ENCODE results near the gene COX14. TPM values are rescaled to one million over a fixed set of nuclear protein-coding genes. Genes with fewer than 3 reads are reported as not detected.

Gene COX14
- total RNA-seq, 1 donor from 2014 or later: 243 TPM

GRCh38 chr12:50103767-50104321, 8.2 kb upstream of the COX14 start, which contains the start of gene GPD1:
Gene GPD1, plus strand, starts transcription at chr12:50104008. Its CDS starts 43 bp downstream, at chr12:50104051.
- DNase-seq (peak; percentile 83), ATAC-seq (ENCODE audit: poor library complexity) (peak; percentile 90)
- intact Hi-C loops (cut with DNase I): no loop called here

- DNase-seq: peak; percentile 69
- intact Hi-C loops (cut with DNase I): no loop called here
- ATAC-seq (ENCODE audit: poor library complexity): peak; percentile 28
Measured at GRCh38 chr12:50104417-50105366, 7.3 kb upstream of the COX14 start.

GRCh38 chr12:50105913-50106450, 6.1 kb upstream of the COX14 start:
- ATAC-seq (ENCODE audit: poor library complexity) (no peak), DNase-seq (no peak)
- intact Hi-C loops (cut with DNase I): no loop called here

GRCh38 chr12:50106907-50107306, 5.1 kb upstream of the COX14 start:
- intact Hi-C loops (cut with DNase I): no loop called here
- no peak for DNase-seq
- no peak for ATAC-seq (ENCODE audit: poor library complexity)

- no peak for DNase-seq
- intact Hi-C loops (cut with DNase I): no loop called here
- no peak for ATAC-seq (ENCODE audit: poor library complexity)
Measured at GRCh38 chr12:50107416-50108268, 4.4 kb upstream of the COX14 start.

- intact Hi-C loops (cut with DNase I): no loop called here
- ATAC-seq (ENCODE audit: poor library complexity): no peak
Measured at GRCh38 chr12:50109319-50109718, 2.7 kb upstream of the COX14 start.

GRCh38 chr12:50110127-50110761, 1.8 kb upstream of the COX14 start:
- ATAC-seq (ENCODE audit: poor library complexity): peak; percentile 11
- peak; percentile 69 for DNase-seq
- intact Hi-C loops (cut with DNase I): no loop called here

More at GRCh38 chr12:50109319-50109718, 2.7 kb upstream of the COX14 start:
- DNase-seq: no peak

- DNase-seq (peak; percentile 87), ATAC-seq (ENCODE audit: poor library complexity) (peak; percentile 63)
- intact Hi-C loops (cut with DNase I): no loop called here
Measured at GRCh38 chr12:50110762-50111351, 1.2 kb upstream of the COX14 start.

GRCh38 chr12:50111395-50111692, 692 bp upstream of the COX14 start:
- DNase-seq (no peak), ATAC-seq (ENCODE audit: poor library complexity) (peak; percentile 6)
- intact Hi-C loops (cut with DNase I): no loop called here

GRCh38 chr12:50112456-50113218, 601 bp downstream of the COX14 start:
- DNase-seq: no peak
- intact Hi-C loops (cut with DNase I): no loop called here
- ATAC-seq (ENCODE audit: poor library complexity): peak; percentile 1

- intact Hi-C loops (cut with DNase I): no loop called here
- ATAC-seq (ENCODE audit: poor library complexity): peak; percentile 69
Measured at GRCh38 chr12:50117057-50117622, 5.1 kb downstream of the COX14 start.

GRCh38 chr12:50119387-50119786, 7.4 kb downstream of the COX14 start:
- no peak for DNase-seq
- intact Hi-C loops (cut with DNase I): no loop called here
- no peak for ATAC-seq (ENCODE audit: poor library complexity)

More at GRCh38 chr12:50117057-50117622, 5.1 kb downstream of the COX14 start:
- DNase-seq: no peak

GRCh38 chr12:50120521-50120920, 8.5 kb downstream of the COX14 start:
- intact Hi-C loops (cut with DNase I): no loop called here

GRCh38 chr12:50120953-50121352, 8.9 kb downstream of the COX14 start:
- ATAC-seq (ENCODE audit: poor library complexity): no peak

More at GRCh38 chr12:50120521-50120920, 8.5 kb downstream of the COX14 start:
- DNase-seq (no peak), ATAC-seq (ENCODE audit: poor library complexity) (no peak)

GRCh38 chr12:50121641-50122040, 9.6 kb downstream of the COX14 start:
- DNase-seq (no peak), ATAC-seq (ENCODE audit: poor library complexity) (no peak)
- intact Hi-C loops (cut with DNase I): no loop called here

More at GRCh38 chr12:50120953-50121352, 8.9 kb downstream of the COX14 start:
- no peak for DNase-seq
- intact Hi-C loops (cut with DNase I): no loop called here

GRCh38 chr12:50123203-50123602, 11.2 kb downstream of the COX14 start:
- intact Hi-C loops (cut with DNase I): no loop called here
- ATAC-seq (ENCODE audit: poor library complexity) (no peak), DNase-seq (no peak)

- intact Hi-C loops (cut with DNase I): no loop called here
- ATAC-seq (ENCODE audit: poor library complexity): peak; percentile 82
- no peak for DNase-seq
Measured at GRCh38 chr12:50127546-50127945, 15.5 kb downstream of the COX14 start.

All from Right ventricle myocardium superior (tissue), 1 donor.